Measurements from ENCODE around the gene MED4. TPM values are rescaled to one million over a fixed set of nuclear protein-coding genes. Genes with fewer than 3 reads are reported as not detected.
"Not testable (repeated sequence)": the region's sequence is repeated elsewhere in the genome, so short reads cannot be mapped to it uniquely, and the experiment has no call there.

Gene MED4
- total and polyA plus RNA-seq, 5 donors, result 40.2 to 56.2 (median 49.5) TPM

DNA sequence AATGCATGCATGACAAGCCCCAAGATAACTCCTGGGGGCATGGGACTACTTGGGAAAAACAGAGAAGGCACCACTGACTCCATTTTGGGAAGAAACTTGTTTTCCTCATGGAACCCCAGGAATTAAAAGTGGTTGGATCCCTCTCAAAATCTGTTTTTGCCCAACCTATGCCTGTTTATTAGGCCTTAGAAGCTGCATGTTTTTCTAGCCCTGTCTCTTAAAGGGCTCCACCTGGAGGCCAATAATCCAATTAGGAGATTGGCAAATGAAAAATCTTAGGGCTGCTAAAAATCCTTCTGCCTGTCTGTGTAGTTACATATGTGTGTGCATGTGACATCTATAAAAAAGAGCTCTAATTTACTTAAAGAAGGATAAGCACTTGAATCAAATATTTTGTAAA, 26.9 kb downstream of the MED4 start:
- H3K9me3 ChIP-seq (ENCODE audit: control insufficient read depth, low read length), result no peaks in the 10 kb centered on the region
- no peaks in the 10 kb centered on the region for H3K27me3 ChIP-seq (ENCODE audit: control insufficient read depth, insufficient read depth)
- H3K4me1 ChIP-seq (ENCODE audit: control insufficient read depth, insufficient read depth, low read length), result no peaks in the 10 kb centered on the region
- H3K27ac ChIP-seq (ENCODE audit: low read length), result no peak overlapping the region
- intact Hi-C loops (cut with DNase I), result no loop called here
- H3K4me3 ChIP-seq (ENCODE audit: low read length), result no peak overlapping the region
- DNase-seq (no peak), ATAC-seq (no peak)

DNA sequence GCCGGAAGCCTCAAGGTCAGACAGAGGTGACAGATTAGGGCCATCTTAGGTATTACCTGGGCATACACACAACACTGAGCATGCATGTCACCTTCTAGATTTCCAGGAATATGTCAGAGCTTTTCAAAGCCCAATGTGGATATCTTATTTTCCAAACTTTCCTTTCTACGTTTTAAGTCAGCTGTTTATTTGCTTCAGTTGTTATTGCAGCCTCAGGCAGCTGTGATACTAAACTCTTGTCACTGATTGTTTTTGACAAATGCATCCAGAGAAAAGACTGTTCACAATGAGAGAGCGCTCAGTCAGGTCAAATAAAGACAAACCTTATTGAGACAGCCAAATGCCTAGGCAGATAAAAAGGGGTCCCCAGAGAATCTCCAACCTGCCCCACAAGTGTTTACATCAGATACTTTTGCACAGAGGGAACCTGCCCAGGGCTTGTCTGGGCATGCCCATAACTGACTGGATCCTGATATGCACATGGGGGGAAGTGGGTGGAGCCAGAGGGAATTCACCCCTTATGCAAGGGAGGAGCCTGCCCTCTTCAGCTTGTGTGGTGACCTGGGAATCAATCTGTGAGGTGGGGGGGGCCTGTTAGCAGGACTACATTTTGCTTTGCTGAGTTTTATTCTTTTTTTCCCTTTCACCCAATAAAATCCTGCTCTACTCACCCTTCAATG, 28.5 kb downstream of the MED4 start:
- WGBS, result 99% methylated on average over 3 of the region's 3 CpGs
- intact Hi-C loops (cut with DNase I), result no loop called here
- no peaks in the 10 kb centered on the region for H3K9me3 ChIP-seq (ENCODE audit: control insufficient read depth, low read length)
- no peak overlapping the region for H3K4me3 ChIP-seq (ENCODE audit: low read length)
- no peaks in the 10 kb centered on the region for H3K4me1 ChIP-seq (ENCODE audit: control insufficient read depth, insufficient read depth, low read length)
- no peak overlapping the region for H3K27ac ChIP-seq (ENCODE audit: low read length)
- H3K27me3 ChIP-seq (ENCODE audit: control insufficient read depth, insufficient read depth), result no peaks in the 10 kb centered on the region
- no peak for ATAC-seq
- no peak for DNase-seq

DNA sequence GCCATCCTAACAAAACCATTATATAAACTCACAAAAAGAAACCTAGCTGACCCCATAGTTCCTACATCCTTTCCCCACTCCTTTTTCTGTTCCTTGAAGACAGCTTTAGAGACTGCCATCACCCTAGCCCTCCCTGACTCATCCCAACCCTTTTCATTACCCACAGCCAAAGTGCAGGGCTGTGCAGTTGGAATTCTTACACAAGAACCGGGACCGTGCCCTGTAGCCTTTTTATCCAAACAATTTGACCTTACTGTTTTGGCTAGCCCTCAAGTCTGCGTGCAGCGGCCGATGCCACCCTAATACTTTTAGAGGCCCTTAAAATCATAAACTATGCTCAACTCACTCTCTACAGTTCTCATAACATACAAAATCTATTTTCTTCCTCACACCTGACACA, 35.0 kb downstream of the MED4 start:
- H3K27me3 ChIP-seq (ENCODE audit: control insufficient read depth, insufficient read depth); DNase-seq; H3K4me3 ChIP-seq (ENCODE audit: low read length); ATAC-seq; H3K27ac ChIP-seq (ENCODE audit: low read length); H3K9me3 ChIP-seq (ENCODE audit: control insufficient read depth, low read length); H3K4me1 ChIP-seq (ENCODE audit: control insufficient read depth, insufficient read depth, low read length); intact Hi-C loops (cut with DNase I): not testable (repeated sequence)
- 56% methylated on average over 5 of the region's 5 CpGs for WGBS

DNA sequence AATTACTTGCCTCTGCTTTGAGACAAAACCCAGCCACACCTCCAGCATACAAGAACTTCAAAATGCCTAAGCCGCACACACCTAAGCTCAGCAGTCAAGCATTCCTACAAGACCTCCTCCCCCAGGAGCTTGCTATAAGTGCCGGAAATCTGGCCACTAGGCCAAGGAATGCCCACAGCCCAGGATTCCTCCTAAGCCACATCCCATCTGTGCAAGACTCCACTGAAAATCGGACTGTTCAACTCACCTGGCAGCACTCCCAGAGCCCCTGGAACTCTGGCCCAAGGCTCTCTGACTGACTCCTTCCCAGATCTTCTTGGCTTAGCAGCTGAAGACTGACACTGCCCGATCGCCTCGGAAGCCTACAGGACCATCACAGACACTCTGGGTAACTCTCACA, 36.4 kb downstream of the MED4 start:
- H3K4me3 ChIP-seq (ENCODE audit: low read length); intact Hi-C loops (cut with DNase I); H3K27me3 ChIP-seq (ENCODE audit: control insufficient read depth, insufficient read depth); H3K4me1 ChIP-seq (ENCODE audit: control insufficient read depth, insufficient read depth, low read length); ATAC-seq; H3K9me3 ChIP-seq (ENCODE audit: control insufficient read depth, low read length); H3K27ac ChIP-seq (ENCODE audit: low read length): not testable (repeated sequence)
- DNase-seq, result peak in 1 of 3 donors; percentile 36
- WGBS, result 93% methylated on average over 6 of the region's 6 CpGs

DNA sequence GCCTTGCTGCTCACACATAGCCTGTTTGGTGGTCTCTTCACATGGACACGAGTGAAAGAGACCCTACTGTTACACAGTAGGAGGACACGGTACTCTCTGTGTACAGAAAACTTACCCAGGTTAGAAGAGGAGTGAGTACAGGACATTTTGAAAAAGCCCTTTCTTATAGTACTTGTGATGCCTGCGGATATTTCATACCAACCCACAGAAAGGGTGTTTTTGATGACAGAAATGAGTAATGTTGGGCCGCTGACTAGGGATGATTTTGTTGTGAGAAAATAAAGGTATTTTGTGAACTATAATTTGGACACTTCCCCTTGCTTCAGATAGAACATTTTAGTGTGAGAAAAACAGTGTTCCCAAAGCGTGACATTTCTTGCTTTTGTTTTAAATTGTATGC, 39.2 kb downstream of the MED4 start:
- Histone ChIP-seq H3K27me3 (ENCODE audit: control insufficient read depth, insufficient read depth) (no peaks in the 10 kb centered on the region), H3K9me3 (ENCODE audit: control insufficient read depth, low read length) (no peaks in the 10 kb centered on the region), H3K27ac (ENCODE audit: low read length) (no peak overlapping the region), H3K4me3 (ENCODE audit: low read length) (no peak overlapping the region), H3K4me1 (ENCODE audit: control insufficient read depth, insufficient read depth, low read length) (no peaks in the 10 kb centered on the region)
- DNase-seq (no peak), ATAC-seq (no peak)
- intact Hi-C loops (cut with DNase I), result no loop called here
- 93% methylated on average over 5 of the region's 5 CpGs for WGBS

DNA sequence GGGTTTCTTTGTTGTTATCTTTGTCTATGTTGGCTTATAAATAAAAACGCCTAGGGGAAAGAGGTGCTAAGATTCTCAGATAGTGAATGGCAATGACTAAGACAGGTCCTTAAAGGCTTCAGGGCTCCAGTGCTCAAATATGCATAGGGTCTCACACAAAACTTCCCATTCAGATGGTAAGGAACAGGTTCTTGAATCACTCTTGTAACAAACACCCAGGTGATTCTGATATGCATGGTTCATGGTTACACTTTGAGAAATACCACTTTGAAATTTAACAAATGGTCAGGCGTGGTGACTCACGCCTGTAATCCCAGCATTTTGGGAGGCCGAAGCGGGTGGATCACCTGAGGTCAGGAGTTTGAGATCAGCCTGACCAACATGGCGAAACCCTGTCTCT, 40.3 kb downstream of the MED4 start:
- DNase-seq (no peak), ATAC-seq (no peak)
- Histone ChIP-seq H3K9me3 (ENCODE audit: control insufficient read depth, low read length) (no peaks in the 10 kb centered on the region), H3K4me3 (ENCODE audit: low read length) (no peak overlapping the region), H3K4me1 (ENCODE audit: control insufficient read depth, insufficient read depth, low read length) (no peaks in the 10 kb centered on the region), H3K27me3 (ENCODE audit: control insufficient read depth, insufficient read depth) (no peaks in the 10 kb centered on the region), H3K27ac (ENCODE audit: low read length) (no peak overlapping the region)
- WGBS, result 93% methylated on average over 6 of the region's 6 CpGs
- intact Hi-C loops (cut with DNase I), result no loop called here

DNA sequence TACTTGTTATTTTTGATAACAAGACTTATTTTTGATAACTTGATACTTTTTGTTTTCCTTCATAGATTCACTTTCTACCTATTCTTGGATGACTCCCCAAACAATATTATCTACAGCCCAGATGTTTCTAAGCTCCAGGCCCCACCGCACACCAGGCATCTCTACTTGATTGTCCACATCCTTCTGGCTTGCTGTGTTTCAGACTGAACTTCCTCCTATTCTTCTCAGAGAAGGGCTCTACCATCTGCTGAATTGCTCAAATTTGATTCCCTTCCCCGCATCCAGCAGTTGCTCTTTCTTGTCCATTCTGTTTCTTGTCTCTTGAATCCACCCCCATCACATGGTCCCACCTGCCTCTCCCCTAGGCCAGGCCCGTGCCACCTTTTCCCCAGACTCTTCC, 44.4 kb downstream of the MED4 start:
- H3K4me3 ChIP-seq (ENCODE audit: low read length), result no peak overlapping the region
- 79% methylated on average over 3 of the region's 3 CpGs for WGBS
- ATAC-seq, result no peak
- intact Hi-C loops (cut with DNase I), result no loop called here
- no peak overlapping the region for H3K27ac ChIP-seq (ENCODE audit: low read length)
- no peaks in the 10 kb centered on the region for H3K9me3 ChIP-seq (ENCODE audit: control insufficient read depth, low read length)
- no peaks in the 10 kb centered on the region for H3K4me1 ChIP-seq (ENCODE audit: control insufficient read depth, insufficient read depth, low read length)
- H3K27me3 ChIP-seq (ENCODE audit: control insufficient read depth, insufficient read depth), result no peaks in the 10 kb centered on the region
- no peak for DNase-seq

DNA sequence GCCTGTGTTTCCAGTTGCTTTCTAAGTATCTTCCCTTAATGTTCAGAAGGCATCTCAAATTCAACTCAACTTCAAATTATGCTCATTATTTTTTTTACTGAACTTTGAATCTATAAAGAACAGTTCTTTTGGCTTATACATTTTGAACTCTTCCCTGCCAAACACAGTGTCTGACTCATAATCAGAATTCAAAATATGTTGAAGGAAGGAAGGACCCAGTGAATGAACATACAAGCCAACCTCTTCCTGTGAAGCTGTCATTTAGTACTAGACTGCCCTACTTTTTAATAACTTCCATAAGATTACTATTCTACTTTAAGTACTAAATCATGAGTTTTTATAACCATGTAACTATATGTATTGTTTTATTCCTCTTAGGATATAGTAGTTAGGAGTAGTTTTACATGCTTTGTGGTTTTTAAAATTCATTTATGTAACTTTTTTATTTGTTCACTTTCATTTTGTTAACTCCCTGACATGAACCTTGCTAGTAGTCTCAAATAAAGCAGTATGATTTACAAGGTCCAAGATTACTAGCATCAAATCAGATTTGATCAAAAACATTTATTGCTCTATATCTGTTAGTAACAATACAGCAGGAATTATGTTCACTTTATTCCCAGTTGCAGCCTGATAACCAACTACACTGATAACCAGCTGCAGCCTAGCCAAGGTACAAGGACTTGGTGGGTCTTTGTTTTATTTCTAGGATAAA, 51.0 kb downstream of the MED4 start:
- ATAC-seq, result no peak
- H3K27me3 ChIP-seq (ENCODE audit: control insufficient read depth, insufficient read depth), result no peaks in the 10 kb centered on the region
- no peak for DNase-seq
- no peaks in the 10 kb centered on the region for H3K4me1 ChIP-seq (ENCODE audit: control insufficient read depth, insufficient read depth, low read length)
- H3K4me3 ChIP-seq (ENCODE audit: low read length), result no peak overlapping the region
- H3K9me3 ChIP-seq (ENCODE audit: control insufficient read depth, low read length), result no peaks in the 10 kb centered on the region
- intact Hi-C loops (cut with DNase I), result no loop called here
- H3K27ac ChIP-seq (ENCODE audit: low read length), result no peak overlapping the region

DNA sequence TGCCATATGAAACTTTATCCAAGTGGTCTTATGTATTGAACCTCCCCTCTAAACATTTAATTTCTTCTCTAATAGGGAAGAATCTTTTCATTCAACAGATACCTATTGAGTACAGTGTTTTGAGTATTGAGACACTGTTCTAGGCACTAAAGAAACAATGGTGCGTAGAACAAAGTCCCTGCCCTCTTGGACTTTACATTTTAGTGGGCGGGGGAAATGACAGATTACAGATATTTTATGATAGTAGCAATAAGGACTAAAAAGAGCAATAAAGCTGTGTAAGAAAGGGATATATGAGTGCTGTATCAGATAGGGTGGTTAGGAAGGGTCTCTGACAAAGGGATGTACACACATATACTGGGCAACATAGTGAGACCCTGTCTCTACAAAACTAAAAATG, 52.0 kb downstream of the MED4 start:
- no peaks in the 10 kb centered on the region for H3K4me1 ChIP-seq (ENCODE audit: control insufficient read depth, insufficient read depth, low read length)
- H3K4me3 ChIP-seq (ENCODE audit: low read length), result no peak overlapping the region
- H3K27me3 ChIP-seq (ENCODE audit: control insufficient read depth, insufficient read depth), result no peaks in the 10 kb centered on the region
- 98% methylated on average over 2 of the region's 2 CpGs for WGBS
- no peak for DNase-seq
- H3K27ac ChIP-seq (ENCODE audit: low read length), result no peak overlapping the region
- ATAC-seq, result no peak
- intact Hi-C loops (cut with DNase I), result no loop called here
- no peaks in the 10 kb centered on the region for H3K9me3 ChIP-seq (ENCODE audit: control insufficient read depth, low read length)

DNA sequence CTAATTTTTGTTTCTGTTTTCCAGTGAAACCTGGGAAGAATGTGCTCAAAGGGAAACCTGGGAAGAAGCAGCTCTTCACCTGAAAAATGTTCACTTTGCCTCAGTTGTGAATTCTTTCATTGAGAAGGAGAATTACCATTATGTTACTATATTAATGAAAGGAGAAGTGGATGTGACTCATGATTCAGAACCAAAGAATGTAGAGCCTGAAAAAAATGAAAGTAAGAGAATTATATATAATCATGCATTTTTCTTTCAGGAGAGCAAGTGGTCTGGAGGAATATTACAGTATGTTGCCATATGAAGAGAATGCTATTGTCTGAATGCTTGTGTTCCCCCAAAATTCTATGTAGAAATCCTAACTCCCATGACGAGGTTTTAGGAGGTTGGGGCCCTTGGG, 54.0 kb downstream of the MED4 start:
- ATAC-seq (no peak), DNase-seq (no peak)
- Histone ChIP-seq H3K4me3 (ENCODE audit: low read length) (no peak overlapping the region), H3K9me3 (ENCODE audit: control insufficient read depth, low read length) (no peaks in the 10 kb centered on the region), H3K4me1 (ENCODE audit: control insufficient read depth, insufficient read depth, low read length) (no peaks in the 10 kb centered on the region), H3K27me3 (ENCODE audit: control insufficient read depth, insufficient read depth) (no peaks in the 10 kb centered on the region), H3K27ac (ENCODE audit: low read length) (no peak overlapping the region)
- WGBS, result 83% methylated on average over 1 of the region's 1 CpG
- intact Hi-C loops (cut with DNase I), result no loop called here

DNA sequence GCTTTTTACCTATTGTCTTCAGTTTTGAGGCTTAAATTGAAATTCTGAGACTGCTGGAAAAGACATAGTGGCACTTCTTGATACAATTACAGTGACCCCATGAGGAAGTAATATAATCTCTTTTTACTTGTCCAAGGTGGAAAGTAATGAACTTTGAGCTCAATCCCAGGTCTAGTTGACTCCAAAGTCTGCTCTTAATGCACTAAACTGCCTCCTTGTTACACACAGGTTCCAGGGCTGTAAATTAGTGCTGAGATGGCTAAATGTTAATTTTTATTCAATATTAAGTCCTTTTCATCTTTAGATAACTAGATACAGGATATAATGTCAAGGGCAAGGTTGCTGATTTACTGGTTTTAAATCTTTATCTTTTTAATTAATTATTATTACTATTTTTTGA, 54.9 kb downstream of the MED4 start:
- no peak for ATAC-seq
- Histone ChIP-seq H3K4me3 (ENCODE audit: low read length) (no peak overlapping the region), H3K9me3 (ENCODE audit: control insufficient read depth, low read length) (no peaks in the 10 kb centered on the region), H3K27ac (ENCODE audit: low read length) (no peak overlapping the region), H3K27me3 (ENCODE audit: control insufficient read depth, insufficient read depth) (no peaks in the 10 kb centered on the region), H3K4me1 (ENCODE audit: control insufficient read depth, insufficient read depth, low read length) (no peaks in the 10 kb centered on the region)
- intact Hi-C loops (cut with DNase I), result no loop called here
- DNase-seq, result no peak

DNA sequence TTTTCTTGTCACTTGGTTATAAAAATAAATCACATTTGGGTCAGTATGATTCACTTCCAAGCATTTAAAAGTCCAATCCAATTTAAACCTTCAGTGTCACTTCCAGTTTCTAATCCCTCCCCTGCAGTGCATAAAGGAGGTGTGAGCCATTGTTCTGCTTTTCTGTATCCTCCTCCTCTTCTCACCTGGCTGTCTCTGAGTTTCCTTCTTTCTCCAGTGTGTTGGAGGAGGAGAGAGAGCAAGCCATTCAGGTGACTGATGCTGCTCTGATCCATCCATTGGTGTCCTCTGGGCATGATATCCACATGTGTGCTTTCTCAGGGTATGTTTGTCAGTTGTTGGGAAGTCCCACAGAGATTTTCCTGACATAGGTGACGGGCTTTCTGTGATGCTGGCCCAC, 56.1 kb downstream of the MED4 start:
- H3K4me3 ChIP-seq (ENCODE audit: low read length), result no peak overlapping the region
- ATAC-seq (no peak), DNase-seq (no peak)
- intact Hi-C loops (cut with DNase I), result no loop called here
- H3K27me3 ChIP-seq (ENCODE audit: control insufficient read depth, insufficient read depth), result no peaks in the 10 kb centered on the region
- 100% methylated on average over 1 of the region's 1 CpG for WGBS
- no peaks in the 10 kb centered on the region for H3K4me1 ChIP-seq (ENCODE audit: control insufficient read depth, insufficient read depth, low read length)
- no peaks in the 10 kb centered on the region for H3K9me3 ChIP-seq (ENCODE audit: control insufficient read depth, low read length)
- peak overlapping the region; percentile 13 for H3K27ac ChIP-seq (ENCODE audit: low read length)

All from right cardiac atrium (tissue), 5 donors.